GM18511 (cell line): ENCODE measurements around the gene MLLT1.

Experiments
- ATAC-seq: cut with Tn5 transposase; IDR thresholded peaks from one replicate; pipeline ENCODE4 v1.9.1; 2021; ENCODE audit warnings: mild to moderate bottlenecking, moderate library complexity; ENCODE audit not compliant: unreplicated experiment

The MLLT1 gene

DNA sequence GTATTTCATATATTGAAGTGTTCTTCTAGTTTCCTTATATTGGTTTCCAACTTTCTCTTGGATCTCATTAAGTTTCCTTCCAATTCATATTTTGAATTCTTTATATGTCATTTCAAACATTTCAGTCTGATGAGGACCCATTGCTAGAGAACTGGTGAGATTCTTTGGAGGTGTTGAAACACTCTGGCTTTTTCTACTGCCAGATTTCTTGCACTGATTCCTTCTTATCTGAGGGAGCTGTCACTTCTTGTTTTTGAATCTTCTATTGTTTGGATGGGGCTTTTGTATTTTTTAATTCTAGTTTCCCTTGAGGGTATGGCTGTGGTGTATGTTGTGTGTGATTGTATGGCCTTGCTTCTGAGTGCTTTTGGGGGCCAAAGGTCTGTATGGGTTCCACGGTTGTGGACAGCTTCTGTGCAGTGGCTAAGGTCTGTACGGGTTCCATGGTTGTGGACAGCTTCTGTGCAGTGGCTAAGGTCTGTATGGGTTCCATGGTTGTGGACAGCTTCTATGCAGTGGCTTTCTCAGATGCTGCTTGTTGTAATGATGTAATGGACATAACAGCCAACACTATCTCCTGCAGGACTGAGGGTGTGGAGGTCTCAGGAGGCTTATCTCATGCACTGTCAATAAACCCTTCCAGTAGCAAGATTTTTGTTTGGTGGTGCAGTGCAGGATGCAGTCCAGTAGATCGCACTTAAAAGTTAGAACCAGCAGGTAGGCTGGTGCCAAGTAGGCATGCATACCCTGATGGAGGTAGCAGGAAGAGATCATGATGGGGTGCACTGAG is 107.5 kb downstream of the MLLT1 start:
- no peak for ATAC-seq

GRCh38 chr19:6167115-6167514 is 112.7 kb downstream of the MLLT1 start:
- ATAC-seq = no peak

DNA sequence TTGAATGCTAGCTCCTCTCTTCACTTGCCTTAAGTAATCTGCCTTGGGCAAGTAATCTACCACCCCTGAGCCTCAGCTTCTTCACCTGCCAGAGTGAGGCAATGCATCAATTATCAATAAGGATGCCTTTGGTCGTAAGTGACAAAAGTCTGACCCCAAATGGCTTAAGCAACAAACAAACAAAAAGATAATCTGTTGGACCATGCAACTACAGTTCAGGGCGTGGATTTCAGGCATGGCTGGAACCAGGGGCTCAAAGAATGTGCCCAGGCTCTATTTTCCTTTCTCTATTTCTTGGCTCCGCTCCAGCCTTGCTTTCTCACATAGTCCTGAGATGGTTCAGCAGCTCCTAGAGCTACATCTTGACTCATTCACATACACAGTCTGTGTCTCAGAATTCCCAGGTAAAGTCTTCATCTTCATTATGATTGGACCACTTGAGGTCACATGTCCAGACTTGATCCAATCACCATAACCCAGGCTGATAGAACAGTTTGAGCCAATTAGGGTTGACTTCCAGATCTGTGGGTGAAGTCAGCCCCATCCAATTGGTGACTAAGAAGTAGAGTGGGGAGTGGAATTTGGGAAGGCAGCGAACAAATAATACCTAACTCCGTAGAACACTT is 114.8 kb downstream of the MLLT1 start:
- no peak for ATAC-seq

- no peak for ATAC-seq
Measured at GRCh38 chr19:6161271-6161850, 118.4 kb downstream of the MLLT1 start.
